T1000 (cell line): ENCODE data around the gene EDN1.
A peak's percentile ranks its signal among the peaks of the same experiment; 100 is the strongest.
"Not testable (repeated sequence)": the region's sequence is repeated elsewhere in the genome, so short reads cannot be mapped to it uniquely, and the experiment has no call there.

Experiments
- DNase-seq: peaks from one replicate; lab custom pipeline; 2025; ENCODE audit warnings: mixed read lengths; lab: John Stamatoyannopoulos, UW

Gene EDN1

DNA sequence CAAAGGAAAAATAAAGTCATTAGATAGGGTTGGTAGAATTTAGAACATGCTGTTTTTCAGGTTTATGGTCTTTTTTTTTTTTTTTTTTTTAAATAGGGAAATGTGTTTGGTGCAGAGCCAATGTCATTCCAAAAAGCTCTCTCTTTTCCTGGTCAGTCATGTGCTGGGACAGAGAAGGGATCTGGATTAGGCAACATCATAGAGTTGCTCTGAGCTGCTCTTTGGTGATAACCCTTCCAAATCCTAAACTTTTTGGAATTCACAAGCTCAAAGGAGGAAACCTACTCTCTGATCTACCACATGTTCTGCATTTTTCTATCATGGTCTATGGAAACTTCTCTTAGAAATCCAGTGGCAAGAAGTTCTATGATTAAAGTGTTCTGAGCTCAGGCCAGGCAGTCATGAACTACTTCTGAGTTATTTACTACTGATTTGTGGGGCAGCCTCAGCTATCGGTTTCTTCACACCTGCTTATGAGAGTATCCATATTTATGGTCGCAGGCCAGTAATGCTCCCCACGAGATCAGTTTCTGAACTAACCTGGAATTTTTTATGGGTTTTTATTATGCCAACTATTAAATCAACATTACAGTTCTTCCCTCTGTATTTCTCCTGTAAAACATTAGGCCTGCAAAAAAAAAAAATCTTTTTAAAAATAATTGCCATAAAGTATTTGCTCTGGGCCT lies 4.8 kb downstream of the EDN1 start:
- no peak for DNase-seq

DNA sequence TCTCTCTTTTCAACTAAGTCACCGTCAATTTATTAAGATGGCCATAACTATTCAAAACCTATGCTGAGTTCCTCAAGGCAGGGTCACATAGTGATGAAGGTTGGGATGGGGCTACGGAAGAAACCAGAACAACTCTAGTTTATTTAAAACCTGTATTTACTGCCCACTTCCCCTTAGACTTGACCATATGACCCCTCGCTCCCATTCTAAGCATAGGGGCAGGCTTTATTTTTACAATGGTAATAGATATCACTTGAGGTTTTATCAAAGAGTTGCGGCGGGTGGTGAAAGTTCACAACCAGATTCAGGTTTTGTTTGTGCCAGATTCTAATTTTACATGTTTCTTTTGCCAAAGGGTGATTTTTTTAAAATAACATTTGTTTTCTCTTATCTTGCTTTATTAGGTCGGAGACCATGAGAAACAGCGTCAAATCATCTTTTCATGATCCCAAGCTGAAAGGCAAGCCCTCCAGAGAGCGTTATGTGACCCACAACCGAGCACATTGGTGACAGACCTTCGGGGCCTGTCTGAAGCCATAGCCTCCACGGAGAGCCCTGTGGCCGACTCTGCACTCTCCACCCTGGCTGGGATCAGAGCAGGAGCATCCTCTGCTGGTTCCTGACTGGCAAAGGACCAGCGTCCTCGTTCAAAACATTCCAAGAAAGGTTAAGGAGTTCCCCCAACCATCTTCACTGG lies 5.5 kb downstream of the EDN1 start:
- no peak for DNase-seq

DNA sequence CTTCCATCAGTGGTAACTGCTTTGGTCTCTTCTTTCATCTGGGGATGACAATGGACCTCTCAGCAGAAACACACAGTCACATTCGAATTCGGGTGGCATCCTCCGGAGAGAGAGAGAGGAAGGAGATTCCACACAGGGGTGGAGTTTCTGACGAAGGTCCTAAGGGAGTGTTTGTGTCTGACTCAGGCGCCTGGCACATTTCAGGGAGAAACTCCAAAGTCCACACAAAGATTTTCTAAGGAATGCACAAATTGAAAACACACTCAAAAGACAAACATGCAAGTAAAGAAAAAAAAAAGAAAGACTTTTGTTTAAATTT lies 6.1 kb downstream of the EDN1 start:
- DNase-seq, result peak; percentile 35

DNA sequence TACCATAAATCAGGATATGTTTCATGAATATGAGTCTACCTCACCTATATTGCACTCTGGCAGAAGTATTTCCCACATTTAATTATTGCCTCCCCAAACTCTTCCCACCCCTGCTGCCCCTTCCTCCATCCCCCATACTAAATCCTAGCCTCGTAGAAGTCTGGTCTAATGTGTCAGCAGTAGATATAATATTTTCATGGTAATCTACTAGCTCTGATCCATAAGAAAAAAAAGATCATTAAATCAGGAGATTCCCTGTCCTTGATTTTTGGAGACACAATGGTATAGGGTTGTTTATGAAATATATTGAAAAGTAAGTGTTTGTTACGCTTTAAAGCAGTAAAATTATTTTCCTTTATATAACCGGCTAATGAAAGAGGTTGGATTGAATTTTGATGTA lies 6.4 kb downstream of the EDN1 start:
- no peak for DNase-seq

DNA sequence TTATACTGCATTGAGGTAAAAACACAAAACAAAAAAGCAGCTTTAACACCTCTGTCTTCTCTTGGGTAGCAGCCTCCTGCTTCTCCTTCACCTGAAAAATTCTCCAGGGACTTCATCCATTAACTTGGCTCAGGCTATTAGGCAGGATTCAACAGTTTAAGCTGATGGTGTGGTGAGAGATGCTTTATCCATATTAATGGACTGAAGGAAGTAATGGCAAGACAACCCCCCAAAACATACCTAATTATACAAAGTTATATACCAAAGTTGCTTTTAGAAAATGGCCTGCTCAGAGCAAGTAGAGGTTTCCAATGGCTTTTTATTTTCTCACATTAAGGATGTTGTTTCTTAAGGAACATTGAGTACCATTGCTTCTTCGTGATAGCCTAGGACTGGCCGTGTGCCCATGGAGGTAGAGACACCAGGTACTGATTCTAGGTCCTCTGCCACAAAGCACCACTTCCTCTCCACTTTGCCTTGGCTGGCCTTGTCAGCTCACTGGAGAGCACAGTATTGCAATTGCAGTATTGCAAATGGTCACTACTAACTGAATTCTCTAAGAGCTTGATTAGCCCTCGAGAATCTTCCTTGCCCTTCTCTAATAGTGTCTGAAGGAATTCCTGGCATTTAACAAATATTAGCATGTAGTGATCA lies 7.3 kb downstream of the EDN1 start:
- no peak for DNase-seq

DNA sequence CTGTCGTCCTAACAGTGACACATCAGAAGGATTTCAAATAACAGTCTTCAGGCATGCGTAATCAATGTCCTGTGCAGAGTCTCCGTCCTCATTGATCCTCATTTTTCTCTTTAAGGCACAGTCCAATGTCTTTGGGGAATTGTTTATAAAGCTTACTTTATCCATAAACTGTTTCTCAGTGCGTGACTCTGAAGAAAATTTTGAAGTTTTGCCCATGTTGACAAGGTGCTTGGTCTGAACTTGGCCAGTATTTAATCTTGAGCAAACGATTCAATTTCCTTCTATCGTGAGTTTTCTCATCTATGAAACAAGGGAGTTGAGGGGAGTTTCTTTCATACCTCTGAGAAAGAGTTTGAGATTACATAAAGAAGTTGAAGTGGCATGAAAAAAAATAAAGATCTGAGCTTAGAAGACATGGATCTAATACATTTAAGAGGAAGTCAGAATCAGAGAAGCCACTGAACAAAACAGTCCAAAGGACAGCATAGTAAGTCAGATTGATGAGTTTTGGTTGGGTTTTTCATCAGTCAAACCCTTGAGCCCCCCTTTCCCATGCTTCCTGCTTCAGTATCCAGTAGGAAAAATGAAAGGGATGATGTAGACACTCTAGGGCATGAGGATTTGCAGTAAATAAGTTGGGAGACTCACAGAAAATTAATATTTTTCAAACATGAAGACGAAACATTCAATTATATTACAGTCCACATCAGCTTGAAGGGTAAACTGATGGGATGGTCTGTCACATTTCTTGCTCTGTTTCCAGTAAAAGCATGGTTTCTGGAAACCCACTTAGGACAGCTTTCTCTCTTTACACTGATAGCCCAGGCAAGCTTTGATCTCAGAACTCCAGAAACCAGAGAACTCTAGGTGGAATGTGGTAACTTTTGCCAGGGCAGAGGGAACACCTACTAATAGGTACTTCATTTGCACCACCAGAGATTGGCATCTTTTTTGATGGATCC lies 8.1 kb downstream of the EDN1 start:
- DNase-seq, result no peak

DNA sequence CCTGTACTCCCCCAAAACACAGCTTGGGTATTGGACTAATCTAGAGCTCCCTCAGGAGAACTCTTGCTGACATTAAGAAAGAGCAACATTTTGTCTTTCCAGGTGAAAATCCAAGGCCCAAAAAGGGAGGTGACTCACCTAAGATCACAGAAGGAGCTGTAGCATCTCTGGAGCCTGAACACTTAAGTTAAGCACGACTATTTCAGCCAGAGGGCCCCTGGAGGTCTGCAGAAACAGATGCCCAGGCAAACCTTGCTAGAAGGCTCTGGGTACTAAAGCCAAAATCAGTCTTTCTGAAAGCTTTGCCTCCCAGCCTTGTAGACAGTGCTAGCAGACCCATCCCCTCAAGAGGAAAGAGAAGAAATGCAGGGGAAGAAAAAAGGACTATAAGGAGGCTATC lies 8.8 kb downstream of the EDN1 start:
- DNase-seq, result no peak

DNA sequence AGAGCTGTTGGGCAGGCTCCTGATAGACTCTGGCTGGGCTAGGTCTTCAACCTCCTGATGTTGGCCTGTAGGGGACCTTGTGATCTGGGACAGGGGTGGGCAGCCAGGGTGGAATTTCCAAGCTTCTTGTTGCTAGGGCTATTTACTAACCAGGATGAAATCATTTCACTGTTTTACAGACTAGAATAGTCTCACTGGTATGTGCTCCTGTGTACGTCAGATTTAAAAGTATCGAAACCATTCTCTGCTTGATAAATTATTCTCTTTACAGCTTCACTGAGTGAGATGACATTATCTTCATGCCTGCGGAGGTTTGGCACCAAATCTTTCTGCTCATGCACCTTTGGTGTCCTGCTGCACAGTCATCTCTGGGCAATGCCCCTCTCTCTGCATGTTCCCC lies 10.9 kb downstream of the EDN1 start:
- DNase-seq, result no peak

DNA sequence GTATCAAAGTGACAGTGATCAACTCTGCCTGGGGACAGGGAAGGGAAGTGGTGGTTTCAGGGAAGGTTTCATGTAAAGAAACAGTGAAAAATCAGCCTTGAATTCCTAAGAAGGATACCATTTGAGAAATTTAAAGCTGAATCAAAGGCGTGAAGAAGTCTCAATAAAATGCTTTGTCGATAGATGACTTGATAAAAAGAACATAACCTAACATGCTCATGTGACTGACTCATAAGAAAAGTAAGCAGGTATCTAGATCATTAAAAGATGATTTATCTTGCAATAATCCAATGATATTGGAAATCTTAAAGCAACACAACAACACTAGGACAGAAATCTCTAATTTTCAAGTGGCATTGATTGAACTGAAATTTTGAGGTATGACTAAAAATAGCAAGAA lies 14.3 kb downstream of the EDN1 start:
- DNase-seq, result no peak

DNA sequence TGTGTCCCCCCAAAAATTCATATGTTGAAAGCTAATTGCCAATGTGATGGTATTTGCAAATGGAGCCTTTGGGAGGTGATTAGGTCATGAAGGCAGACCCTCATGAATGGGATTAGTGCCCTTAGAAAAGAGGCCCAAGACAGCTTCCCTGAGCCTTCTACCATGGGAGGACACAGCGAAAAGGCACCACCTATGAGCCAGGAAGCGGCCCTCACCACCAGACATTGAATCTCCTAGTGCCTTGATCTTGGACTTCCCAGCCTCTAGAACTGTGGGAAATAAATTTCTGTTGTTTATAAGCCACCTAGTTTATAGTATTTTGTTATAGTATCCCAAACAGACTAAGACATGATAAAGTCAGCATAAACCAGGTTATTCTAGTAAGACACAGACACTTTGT lies 18.9 kb downstream of the EDN1 start:
- DNase-seq, result no peak

DNA sequence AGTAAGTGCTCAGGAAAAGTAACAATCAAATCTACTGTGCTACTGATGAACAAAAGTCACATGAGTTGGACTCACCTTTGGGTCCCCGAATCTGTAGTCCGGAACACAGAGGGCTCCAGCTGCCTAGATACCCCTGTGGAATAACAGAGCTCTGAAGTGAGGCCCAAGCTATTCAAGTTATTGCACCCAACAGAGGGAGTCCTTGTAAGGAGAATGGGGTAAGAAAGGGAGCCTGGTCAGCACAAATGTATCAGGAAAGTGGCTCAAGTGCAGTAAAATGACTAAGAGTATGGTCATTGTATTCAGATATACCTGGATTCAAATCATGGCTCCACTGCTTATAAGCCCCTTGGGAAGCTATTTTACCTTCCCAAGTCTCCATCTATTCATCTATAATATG lies 20.9 kb downstream of the EDN1 start:
- no peak for DNase-seq

DNA sequence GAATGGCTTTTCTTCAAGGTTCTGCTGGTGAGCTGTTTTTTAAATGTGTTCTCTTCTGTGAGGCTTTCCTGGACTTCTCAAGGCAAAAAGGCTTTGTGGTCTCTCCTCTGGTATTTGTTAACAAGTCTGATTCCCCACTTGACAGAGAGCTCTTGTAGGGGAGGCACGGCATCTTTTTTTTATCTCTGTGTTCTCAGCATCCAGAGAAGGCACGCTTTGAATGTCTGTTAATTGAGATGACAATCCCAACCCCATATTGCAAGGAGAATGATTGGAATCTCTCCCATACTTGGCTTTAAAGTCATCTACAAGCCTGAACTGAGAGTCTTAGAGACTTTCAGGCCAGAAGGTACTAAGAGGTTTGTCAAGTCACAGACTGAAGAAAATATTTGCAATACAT lies 22.6 kb downstream of the EDN1 start:
- DNase-seq, result no peak

DNA sequence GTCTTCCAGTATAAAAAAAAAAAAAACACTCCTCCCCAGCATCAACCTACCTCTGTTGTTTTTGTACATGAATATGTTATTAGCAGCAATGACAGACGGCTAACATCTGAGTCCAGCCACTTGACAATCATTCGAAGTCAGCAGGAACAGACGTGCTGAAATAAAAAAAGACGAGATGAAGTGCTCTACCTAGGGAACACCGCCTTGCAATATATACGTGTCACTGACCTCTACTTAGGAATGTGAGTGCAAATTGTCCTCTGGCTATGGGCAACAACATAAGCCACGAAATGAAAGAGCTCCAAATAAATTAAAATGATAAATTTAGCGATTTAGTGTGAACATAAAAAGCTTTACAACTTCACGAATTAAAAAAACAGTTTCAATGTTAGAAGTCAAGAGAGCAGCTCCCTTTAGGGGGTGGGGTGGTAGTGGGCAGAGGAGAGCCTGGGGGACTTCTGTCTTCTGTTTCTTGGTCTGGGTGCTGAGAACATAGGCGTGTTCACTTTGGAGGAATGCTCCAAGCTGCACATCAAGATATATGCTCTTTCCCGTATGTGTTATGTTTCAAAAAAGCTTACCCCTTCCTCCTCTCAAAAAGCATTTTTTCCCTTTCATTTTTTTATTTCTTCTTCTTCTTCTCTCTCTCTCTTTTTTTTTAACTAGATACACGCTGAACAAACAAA lies 23.3 kb downstream of the EDN1 start:
- DNase-seq, result no peak

DNA sequence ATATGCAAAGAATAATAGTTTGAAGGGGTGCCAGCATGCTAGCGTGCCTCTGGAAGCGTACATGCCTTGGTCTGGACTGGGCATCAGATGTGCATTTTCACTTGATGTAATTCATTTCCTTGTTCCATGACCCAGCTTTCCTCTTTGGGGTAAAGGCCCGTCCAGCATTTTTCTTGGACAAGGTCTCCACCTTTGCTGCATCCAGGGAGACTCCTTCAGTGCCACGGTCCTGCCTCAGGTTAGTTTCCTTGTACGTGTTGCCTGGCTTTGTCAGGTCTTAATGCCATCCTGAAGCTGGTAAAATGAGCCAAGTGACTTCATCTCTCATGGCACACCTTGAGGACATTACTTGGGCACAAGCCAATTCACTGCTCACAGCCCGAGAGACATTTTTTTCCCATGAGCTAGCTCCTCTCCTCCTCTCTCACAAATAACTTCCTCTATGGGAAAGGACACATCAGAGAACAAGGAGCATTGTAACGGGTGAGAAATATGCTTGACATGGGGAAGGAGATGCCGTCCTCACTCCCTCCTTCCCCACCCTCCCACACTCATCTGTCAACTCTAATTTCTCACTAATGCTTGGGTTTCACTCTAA lies 23.9 kb downstream of the EDN1 start:
- DNase-seq, result no peak

DNA sequence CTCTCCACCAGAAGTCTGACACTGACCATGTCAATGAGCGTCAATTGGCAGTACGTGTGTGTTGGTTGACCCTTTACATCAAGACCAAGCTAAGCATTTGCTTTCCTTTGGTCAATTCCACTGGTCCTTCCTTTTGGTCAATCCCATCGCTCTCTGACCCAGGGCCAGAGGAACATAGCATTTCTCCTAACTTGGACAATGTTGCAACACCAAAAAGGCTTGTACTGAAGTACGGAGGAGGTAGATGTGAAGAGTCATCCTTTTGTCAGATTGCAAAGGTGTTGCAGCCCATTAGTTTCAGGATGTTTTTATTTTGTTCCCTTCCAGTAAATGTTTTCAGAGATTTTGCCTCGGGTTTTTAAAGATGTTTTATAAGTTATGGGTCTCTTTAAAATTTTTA lies 24.6 kb downstream of the EDN1 start:
- no peak for DNase-seq

DNA sequence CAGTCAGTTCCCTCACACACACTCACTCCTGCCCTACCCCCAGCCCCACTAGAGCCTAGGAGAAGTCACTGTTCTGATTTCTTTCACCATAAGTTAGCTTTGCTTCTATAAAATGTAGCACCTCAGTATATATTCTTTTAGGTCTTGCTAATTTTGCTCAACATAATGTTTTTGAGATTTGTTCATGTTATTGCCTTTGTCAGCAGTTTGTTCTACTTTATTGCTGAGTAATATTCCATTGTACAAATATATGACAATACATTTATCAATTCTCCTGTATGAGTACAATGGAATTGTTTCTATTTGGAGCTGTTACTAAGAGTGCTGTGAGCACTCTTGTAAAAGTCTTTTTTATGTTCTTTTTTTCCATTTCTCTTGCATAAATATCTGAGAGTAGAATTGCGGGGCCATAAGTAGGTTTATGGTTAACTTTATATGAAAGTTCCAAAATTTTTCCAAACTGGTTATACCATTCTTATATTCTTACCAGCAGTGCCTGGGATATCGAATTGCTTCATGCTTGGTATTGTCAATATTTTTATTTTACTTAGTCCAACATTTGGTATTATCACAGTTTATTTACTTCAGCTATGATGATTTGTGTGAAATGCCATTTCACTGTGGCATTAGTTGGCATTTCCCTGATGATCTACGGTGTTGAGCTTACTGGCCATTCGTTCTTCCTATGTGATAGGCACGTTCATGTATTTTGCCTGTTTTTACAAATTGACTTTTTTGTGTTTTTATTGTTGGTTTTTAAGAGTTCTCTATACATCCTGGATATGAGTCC lies 25.3 kb downstream of the EDN1 start:
- no peak for DNase-seq

DNA sequence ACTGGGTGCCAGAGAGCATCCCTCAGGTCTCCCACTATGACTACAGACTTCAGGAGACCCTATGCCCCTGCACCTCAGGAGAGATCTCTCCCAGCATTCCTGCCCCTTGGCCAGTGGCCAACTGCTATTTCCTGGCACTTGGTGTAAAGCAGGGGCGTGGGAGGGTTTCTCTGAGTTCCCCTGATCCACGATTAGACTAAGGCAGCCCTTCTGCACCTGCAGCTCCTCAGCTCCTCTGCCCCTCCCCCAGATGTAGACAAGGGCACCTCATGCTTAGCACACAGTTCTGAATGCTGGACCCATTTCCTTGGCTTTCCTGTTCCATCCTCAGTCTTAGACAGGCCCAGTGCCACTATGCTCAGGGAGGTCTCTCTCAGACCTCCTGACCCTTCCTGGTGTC lies 28.6 kb downstream of the EDN1 start:
- DNase-seq, result no peak

DNA sequence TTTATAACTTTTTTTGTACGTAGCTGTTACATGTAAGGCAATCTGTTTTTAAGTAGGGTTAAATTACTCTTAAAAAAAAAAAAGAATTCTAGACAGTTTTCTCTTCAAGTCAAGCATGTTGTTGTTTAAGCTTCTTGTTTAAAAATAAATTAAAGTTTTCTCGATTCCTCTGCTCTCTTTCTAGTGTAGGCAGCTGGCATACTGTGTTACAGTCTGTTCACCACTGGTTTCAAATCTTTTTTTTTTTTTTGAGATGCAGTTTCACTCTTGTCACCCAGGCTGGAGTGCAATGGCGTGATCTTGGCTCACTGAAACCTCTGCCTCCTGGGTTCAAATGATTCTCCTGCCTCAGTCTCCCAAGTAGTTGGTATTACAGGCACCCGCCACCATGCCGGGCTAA lies 29.9 kb downstream of the EDN1 start:
- not testable (repeated sequence) for DNase-seq

DNA sequence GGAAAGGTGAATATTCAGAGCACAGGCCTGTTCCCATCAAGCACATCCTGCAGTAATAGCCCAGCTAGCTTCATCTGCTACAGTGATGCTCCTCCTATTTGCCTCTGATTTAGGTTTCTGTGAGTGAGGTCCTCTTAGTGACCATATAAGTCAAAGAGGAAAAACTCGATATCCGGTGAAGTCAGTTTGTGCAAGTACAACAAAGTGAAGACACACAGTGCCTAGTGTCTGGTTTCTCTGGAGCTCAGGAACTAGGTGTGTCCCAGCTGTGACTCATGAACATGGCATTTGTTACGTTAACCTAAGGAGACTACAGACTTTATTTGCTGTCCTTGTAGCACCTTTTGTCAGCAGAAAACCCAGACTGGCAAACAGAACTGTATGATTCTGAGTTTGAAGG lies 33.9 kb downstream of the EDN1 start:
- DNase-seq, result peak; percentile 38

DNA sequence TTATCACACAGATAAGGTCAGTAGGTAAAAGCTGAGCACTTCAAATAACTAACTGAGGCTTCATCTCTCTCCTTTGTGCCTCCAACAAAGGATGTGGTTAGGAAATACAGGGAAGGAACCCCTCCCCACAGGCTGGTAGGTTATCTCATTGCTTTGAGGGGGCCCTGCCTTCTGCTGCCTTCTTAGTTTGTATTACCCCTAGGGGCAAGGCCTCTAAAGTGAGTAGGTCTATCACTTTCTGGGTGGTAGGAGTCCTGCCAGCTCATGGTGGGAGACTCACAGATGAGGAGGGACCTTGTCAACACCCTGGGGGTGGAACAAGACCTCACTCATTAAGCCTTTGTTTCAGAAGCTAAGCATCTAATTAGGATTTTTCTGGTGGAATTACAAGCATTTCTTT lies 34.6 kb downstream of the EDN1 start:
- no peak for DNase-seq

DNA sequence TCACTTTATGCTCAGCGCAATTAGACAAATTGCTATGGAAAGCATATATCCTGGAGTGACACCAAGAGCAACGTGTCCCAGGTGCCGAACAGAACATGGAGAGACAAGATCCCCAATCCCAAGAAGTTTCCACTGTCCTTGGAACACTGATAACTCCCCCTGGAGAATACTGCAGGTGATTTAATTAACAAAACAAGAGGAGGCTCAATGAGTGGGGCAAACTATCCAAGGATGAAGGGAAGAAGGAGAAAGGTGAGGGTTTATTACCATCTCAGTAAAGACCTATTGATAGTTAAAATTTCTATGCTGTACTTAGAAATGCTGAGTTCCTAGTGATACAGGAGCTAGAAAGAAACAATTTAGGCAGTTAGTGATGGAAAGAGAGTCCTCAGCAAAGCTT lies 35.7 kb downstream of the EDN1 start:
- DNase-seq, result no peak
